ENCODE data around the gene HPCAL1. TPM values are rescaled to one million over a fixed set of nuclear protein-coding genes. Genes with fewer than 3 reads are reported as not detected.

Gene HPCAL1
- total and polyA plus RNA-seq, 10 of the 15 experiments (the other 5 are each of a cell fraction or from before 2014, with no cell fraction given), result 0.40 to 12.8 (median 7.9) TPM

GRCh38 chr2:10365412-10365811 lies 62.7 kb downstream of the HPCAL1 start:
- H3K4me1 ChIP-seq (ENCODE audit: control insufficient read depth, insufficient read depth, low read length), result no peaks in the 10 kb centered on the region
- no peaks in the 10 kb centered on the region for H3K27me3 ChIP-seq (replicated peaks in 1 of 2; ENCODE audit: control insufficient read depth in 2 of 2, insufficient read depth in 2 of 2, low read length in 1 of 2)
- ChIA-PET CTCF (no interaction called here), POLR2A (interaction anchor here (1.5 kb wide), 1 partner anchor 13 kb away, joined by 4 read pairs; no protein-coding TSS in a partner anchor), RAD21 (ENCODE audit: unreplicated experiment) (no interaction called here), SMC1A (ENCODE audit: uncharacterized antibody, unreplicated experiment) (interaction anchor here (1.4 kb wide), 1 partner anchor 10 kb away, joined by 3 read pairs; no protein-coding TSS in a partner anchor)
- H3K79me2 ChIP-seq (ENCODE audit: control insufficient read depth, insufficient read depth, low read length), result no peaks in the 10 kb centered on the region
- no peak for FAIRE-seq
- no peak overlapping the region for H2AFZ ChIP-seq (ENCODE audit: control insufficient read depth, low read depth, low read length)
- no peak overlapping the region for H3K27ac ChIP-seq (ENCODE audit: control insufficient read depth, insufficient read depth)
- no TSS peak for BruUV-seq (replicated peaks)
- DNase-seq (ENCODE audit: low read depth, low spot score), result no peak
- H4K20me1 ChIP-seq (ENCODE audit: control insufficient read depth, insufficient read depth), result no peaks in the 10 kb centered on the region
- WGBS (ENCODE audit: insufficient coverage, insufficient replicate concordance, low lambda C conversion rate, missing lambda C conversion rate), result 63% methylated on average over 12 of the region's 12 CpGs
- no peak overlapping the region for H3K9ac ChIP-seq (ENCODE audit: control insufficient read depth, insufficient read depth, low read length)
- H3K4me3 ChIP-seq, result no peak overlapping the region
- no peak for TF ChIP-seq SMC3 (IDR thresholded peaks at IDR 0.05; ENCODE audit: borderline replicate concordance, low read length)
- TF ChIP-seq SKIL (IDR thresholded peaks at IDR 0.05; ENCODE audit: low read depth, poor library complexity, severe bottlenecking), result no peak
- TF ChIP-seq TAF1 (IDR thresholded peaks at IDR 0.05; ENCODE audit: borderline replicate concordance, low read depth, low read length), result no peak
- TF ChIP-seq RBBP5 (conservative IDR thresholded peaks at IDR 0.05), result no peak
- TF ChIP-seq JUNB (IDR thresholded peaks at IDR 0.05), result no peak
- no peak for TF ChIP-seq CHD1 (IDR thresholded peaks at IDR 0.05; ENCODE audit: low read depth, low read length)
- TF ChIP-seq MEF2A (IDR thresholded peaks at IDR 0.05; ENCODE audit: insufficient read depth, low read depth, low read length), result no peak
- TF ChIP-seq JUND (IDR thresholded peaks at IDR 0.05; ENCODE audit: low read depth, low read length), result no peak
- TF ChIP-seq KDM1A (IDR thresholded peaks at IDR 0.05; ENCODE audit: borderline replicate concordance), result no peak
- TF ChIP-seq BCLAF1 (IDR thresholded peaks at IDR 0.05), result no peak
- no peak for TF ChIP-seq ZNF622 (IDR thresholded peaks at IDR 0.05)
- TF ChIP-seq E4F1 (IDR thresholded peaks at IDR 0.05; ENCODE audit: borderline replicate concordance, partially characterized antibody), result no peak
- TF ChIP-seq ESRRA (IDR thresholded peaks at IDR 0.05; ENCODE audit: low read length), result no peak
- TF ChIP-seq EZH2 (IDR thresholded peaks at IDR 0.05; ENCODE audit: borderline replicate concordance, control insufficient read depth, low read depth, low read length), result no peak
- in situ Hi-C loops (cut with MboI) (no loop called here), intact Hi-C loops (cut with micrococcal nuclease; ENCODE audit: unreplicated experiment) (no loop called here)
- no peaks in the 10 kb centered on the region for H3K36me3 ChIP-seq (ENCODE audit: control insufficient read depth in 2 of 2, insufficient read depth in 2 of 2, low read length in 1 of 2)
- no peak overlapping the region for H3K4me2 ChIP-seq (ENCODE audit: control insufficient read depth, insufficient read depth)
- ATAC-seq, result no peak
- H3K9me3 ChIP-seq (replicated peaks; ENCODE audit: control insufficient read depth, insufficient read depth, low read length), result no peaks in the 10 kb centered on the region
